Measurements from ENCODE around the gene CTNND2.

Gene CTNND2

GRCh38 chr5:11791792-11792191 is 112.5 kb downstream of the CTNND2 start:
- H3K9ac ChIP-seq (ENCODE audit: low read length) = no peak overlapping the region
- no peaks in the 10 kb centered on the region for H3K9me3 ChIP-seq (replicated peaks; ENCODE audit: insufficient read depth, low read length)
- no peak overlapping the region for H3K4me3 ChIP-seq (ENCODE audit: low read length)
- H3K4me1 ChIP-seq (ENCODE audit: low read length) = no peaks in the 10 kb centered on the region
- H3K9me2 ChIP-seq (replicated peaks; ENCODE audit: insufficient read depth, low read length) = no peaks in the 10 kb centered on the region
- no peaks in the 10 kb centered on the region for H3K79me2 ChIP-seq (ENCODE audit: low read length)
- no peak overlapping the region for H3K27ac ChIP-seq (ENCODE audit: low read length)
- H3K36me3 ChIP-seq (replicated peaks; ENCODE audit: insufficient read depth, low read length) = no peaks in the 10 kb centered on the region
- H2AFZ ChIP-seq (ENCODE audit: low read length) = no peak overlapping the region
- H3K27me3 ChIP-seq (replicated peaks; ENCODE audit: insufficient read depth, low read length) = no peaks in the 10 kb centered on the region
- H3F3A ChIP-seq (ENCODE audit: insufficient read depth, low read length) = no peaks in the 10 kb centered on the region
- TF ChIP-seq EZH2 (optimal IDR thresholded peaks at IDR 0.05; ENCODE audit: low read depth, low read length) = no peak
- TF ChIP-seq EZH2phosphoT487 (IDR thresholded peaks at IDR 0.05; ENCODE audit: low read length) = no peak
- no peak for TF ChIP-seq CTCF (IDR thresholded peaks at IDR 0.05; ENCODE audit: low read length)
- H3K4me2 ChIP-seq (ENCODE audit: low read depth, low read length) = no peak overlapping the region
- H4K20me1 ChIP-seq (ENCODE audit: insufficient read depth, low read length) = no peaks in the 10 kb centered on the region
- no peak for DNase-seq

- H3K27me3 ChIP-seq (replicated peaks; ENCODE audit: insufficient read depth, low read length) = no peaks in the 10 kb centered on the region
- H3K9me3 ChIP-seq (replicated peaks; ENCODE audit: insufficient read depth, low read length) = no peaks in the 10 kb centered on the region
- no peaks in the 10 kb centered on the region for H3F3A ChIP-seq (ENCODE audit: insufficient read depth, low read length)
- DNase-seq = no peak
- no peak for TF ChIP-seq EZH2phosphoT487 (IDR thresholded peaks at IDR 0.05; ENCODE audit: low read length)
- TF ChIP-seq CTCF (IDR thresholded peaks at IDR 0.05; ENCODE audit: low read length) = no peak
- TF ChIP-seq EZH2 (optimal IDR thresholded peaks at IDR 0.05; ENCODE audit: low read depth, low read length) = no peak
- no peak overlapping the region for H2AFZ ChIP-seq (ENCODE audit: low read length)
- no peaks in the 10 kb centered on the region for H3K79me2 ChIP-seq (ENCODE audit: low read length)
- H3K9me2 ChIP-seq (replicated peaks; ENCODE audit: insufficient read depth, low read length) = no peaks in the 10 kb centered on the region
- H3K9ac ChIP-seq (ENCODE audit: low read length) = no peak overlapping the region
- no peaks in the 10 kb centered on the region for H3K4me1 ChIP-seq (ENCODE audit: low read length)
- no peak overlapping the region for H3K27ac ChIP-seq (ENCODE audit: low read length)
- H3K4me3 ChIP-seq (ENCODE audit: low read length) = no peak overlapping the region
- no peaks in the 10 kb centered on the region for H3K36me3 ChIP-seq (replicated peaks; ENCODE audit: insufficient read depth, low read length)
- no peak overlapping the region for H3K4me2 ChIP-seq (ENCODE audit: low read depth, low read length)
- H4K20me1 ChIP-seq (ENCODE audit: insufficient read depth, low read length) = no peaks in the 10 kb centered on the region
Observed at GRCh38 chr5:11790201-11790600, 114.0 kb downstream of the CTNND2 start.

DNA sequence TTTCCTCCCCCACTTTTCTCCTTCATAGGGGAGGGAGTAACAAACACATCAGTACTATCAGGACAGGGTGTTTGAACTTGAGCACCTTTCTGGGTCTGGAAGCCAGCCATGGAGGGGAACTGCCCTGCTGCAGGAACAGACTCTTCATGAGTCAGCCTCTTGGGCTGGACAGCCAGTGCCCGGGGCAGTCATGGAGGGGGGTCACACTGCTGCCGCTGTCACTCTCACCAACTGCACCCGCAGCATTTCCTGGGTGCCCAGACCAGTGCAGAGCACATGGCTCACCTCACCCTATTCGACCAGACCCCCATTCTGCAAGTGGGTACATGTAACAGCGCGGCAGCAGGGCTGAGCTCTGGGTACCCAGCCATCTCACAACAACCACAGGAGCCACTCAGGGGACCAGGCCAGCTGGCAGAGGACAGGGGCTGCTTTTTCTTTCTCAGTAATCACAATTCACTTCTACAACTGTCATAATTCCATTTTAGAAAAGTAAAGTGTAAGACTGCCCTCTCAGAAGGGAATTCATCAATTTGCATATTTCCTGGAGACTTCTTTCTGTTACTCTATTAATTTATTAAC is 118.4 kb downstream of the CTNND2 start:
- Histone ChIP-seq H3F3A (ENCODE audit: insufficient read depth, low read length) (no peaks in the 10 kb centered on the region), H3K9me2 (replicated peaks; ENCODE audit: insufficient read depth, low read length) (no peaks in the 10 kb centered on the region), H3K79me2 (ENCODE audit: low read length) (no peaks in the 10 kb centered on the region), H3K4me2 (ENCODE audit: low read depth, low read length) (no peak overlapping the region), H3K27me3 (replicated peaks; ENCODE audit: insufficient read depth, low read length) (no peaks in the 10 kb centered on the region), H3K4me1 (ENCODE audit: low read length) (no peaks in the 10 kb centered on the region), H3K27ac (ENCODE audit: low read length) (no peak overlapping the region), H3K9ac (ENCODE audit: low read length) (no peak overlapping the region), H2AFZ (ENCODE audit: low read length) (no peak overlapping the region), H3K9me3 (replicated peaks; ENCODE audit: insufficient read depth, low read length) (no peaks in the 10 kb centered on the region), H3K4me3 (ENCODE audit: low read length) (no peak overlapping the region), H4K20me1 (ENCODE audit: insufficient read depth, low read length) (no peaks in the 10 kb centered on the region), H3K36me3 (replicated peaks; ENCODE audit: insufficient read depth, low read length) (no peaks in the 10 kb centered on the region)
- no peak for TF ChIP-seq EZH2phosphoT487 (IDR thresholded peaks at IDR 0.05; ENCODE audit: low read length)
- TF ChIP-seq EZH2 (optimal IDR thresholded peaks at IDR 0.05; ENCODE audit: low read depth, low read length) = no peak
- no peak for TF ChIP-seq CTCF (IDR thresholded peaks at IDR 0.05; ENCODE audit: low read length)
- no peak for DNase-seq
